IMR-90 (cell line): ENCODE data around the gene UQCC5. TPM values are rescaled to one million over a fixed set of nuclear protein-coding genes. Genes with fewer than 3 reads are reported as not detected.

Experiments
- ATAC-seq: fragments of 200-7000 bp; cut with Tn5 transposase; 2 replicates; pipeline ENCODE4 v1.9.1; 2020; ENCODE audit warnings: low read depth, mild to moderate bottlenecking, moderate library complexity
- BruUV-seq: library from RNA; stranded (reverse); fragments of 400-500 nt; replicated peaks from 2 replicates; lab custom pipeline; 2021; lab: Mats Ljungman, UMichigan
- CTCF ChIA-PET: fragments of 300-600 bp; formaldehyde crosslinking; extraction: SDS; loops from one replicate; lab custom pipeline; 2021; ENCODE audit warnings: antibody characterized with exemption; lab: Yijun Ruan, JAX
- POLR2A ChIA-PET: fragments of 300-600 bp; sonication (Branson Sonifier 250); formaldehyde crosslinking; loops from one replicate; lab custom pipeline; 2022; ENCODE audit warnings: antibody characterized with exemption; ENCODE audit not compliant: unreplicated experiment; lab: Charles Lee
- DNase-seq: peaks from one replicate; pipeline ENCODE4 v3.0.0; 2013
- H2AFZ ChIP-seq: replicated peaks from 2 replicates; pipeline ENCODE3; 2013; ENCODE audit warnings: low read length, mild to moderate bottlenecking; ENCODE audit not compliant: poor library complexity
- H2AK5ac ChIP-seq: 2 replicates; pipeline ENCODE4 v1.6.1; 2013; ENCODE audit warnings: low read depth, low read length, inconsistent platforms
- H2AK9ac ChIP-seq: replicated peaks from 2 replicates; pipeline ENCODE3; 2013; ENCODE audit warnings: mild to moderate bottlenecking, low read depth, low read length, moderate library complexity; ENCODE audit not compliant: poor library complexity
- H2BK120ac ChIP-seq: 2 replicates; pipeline ENCODE4 v1.6.1; 2013; ENCODE audit warnings: low read depth, low read length, inconsistent platforms
- H2BK15ac ChIP-seq: 3 replicates; pipeline ENCODE4 v1.6.1; 2013; ENCODE audit warnings: low read depth, low read length, inconsistent platforms
- H2BK20ac ChIP-seq: 2 replicates; pipeline ENCODE4 v1.6.1; 2013; ENCODE audit warnings: low read depth, mild to moderate bottlenecking, inconsistent platforms, low read length, moderate library complexity
- H2BK5ac ChIP-seq: 2 replicates; pipeline ENCODE4 v1.6.1; 2013; ENCODE audit warnings: mild to moderate bottlenecking, low read depth, low read length, inconsistent platforms; ENCODE audit not compliant: poor library complexity, severe bottlenecking
- H3K14ac ChIP-seq: replicated peaks from 2 replicates; pipeline ENCODE4 v1.6.1; 2013; ENCODE audit warnings: low read depth, low read length, inconsistent platforms
- H3K18ac ChIP-seq: 2 replicates; pipeline ENCODE4 v1.6.1; 2013; ENCODE audit warnings: low read depth, low read length, control low read depth
- H3K23ac ChIP-seq: 2 replicates; pipeline ENCODE4 v1.6.1; 2013; ENCODE audit warnings: low read depth, low read length, inconsistent platforms
- H3K27ac ChIP-seq: 2 replicates; pipeline ENCODE4 v1.5.1; 2013; ENCODE audit warnings: mild to moderate bottlenecking, control low read depth, low read length; ENCODE audit not compliant: insufficient read depth
- H3K27me3 ChIP-seq: 2 replicates; pipeline ENCODE4 v1.6.1; 2013; ENCODE audit warnings: low read length; ENCODE audit not compliant: control insufficient read depth, insufficient read depth
- H3K36me3 ChIP-seq: 2 replicates; pipeline ENCODE4 v1.6.1; 2013; ENCODE audit warnings: low read length, mixed read lengths; ENCODE audit not compliant: control insufficient read depth, insufficient read depth
- H3K4ac ChIP-seq: 2 replicates; pipeline ENCODE4 v1.6.1; 2013; ENCODE audit warnings: low read depth, low read length, inconsistent platforms
- H3K4me1 ChIP-seq: 2 replicates; pipeline ENCODE4 v1.6.1; 2013; ENCODE audit warnings: low read length, mixed read lengths; ENCODE audit not compliant: control insufficient read depth, insufficient read depth
- H3K4me2 ChIP-seq: 2 replicates; pipeline ENCODE4 v1.6.1; 2013; ENCODE audit warnings: low read depth, mild to moderate bottlenecking, control low read depth, low read length, moderate library complexity
- H3K4me3 ChIP-seq: 2 replicates; pipeline ENCODE4 v1.5.1; 2013; ENCODE audit warnings: low read depth, mild to moderate bottlenecking, control low read depth, low read length, moderate library complexity; ENCODE audit not compliant: insufficient read depth
- H3K56ac ChIP-seq: 2 replicates; pipeline ENCODE4 v1.6.1; 2013; ENCODE audit warnings: low read length, inconsistent platforms; ENCODE audit not compliant: insufficient read depth; ENCODE audit errors: extremely low read depth
- H3K79me1 ChIP-seq, 2 experiments: 2 replicates each; pipeline ENCODE4 v1.6.1; 2013; ENCODE audit warnings: low read length in 2 of 2, inconsistent platforms in 1 of 2, low read depth in 1 of 2
- H3K9ac ChIP-seq: 2 replicates; pipeline ENCODE4 v1.6.1; 2013; ENCODE audit warnings: low read depth, low read length, control low read depth
- H3K9me1 ChIP-seq: 2 replicates; pipeline ENCODE4 v1.6.1; 2013; ENCODE audit warnings: low read length, inconsistent platforms; ENCODE audit not compliant: insufficient read depth
- H3K9me3 ChIP-seq: 2 replicates; pipeline ENCODE4 v1.6.1; 2013; ENCODE audit warnings: low read length; ENCODE audit not compliant: control insufficient read depth, insufficient read depth
- H4K20me1 ChIP-seq: 2 replicates; pipeline ENCODE4 v1.6.1; 2013; ENCODE audit warnings: low read length, inconsistent platforms; ENCODE audit not compliant: insufficient read depth
- H4K5ac ChIP-seq: 2 replicates; pipeline ENCODE4 v1.6.1; 2013; ENCODE audit warnings: mild to moderate bottlenecking, low read depth, low read length, control low read depth
- H4K8ac ChIP-seq, 2 experiments: 2 replicates each; pipeline ENCODE4 v1.6.1; 2013; ENCODE audit warnings: low read depth in 2 of 2, low read length in 2 of 2, control low read depth in 1 of 2, inconsistent platforms in 1 of 2
- H4K91ac ChIP-seq: 2 replicates; pipeline ENCODE4 v1.6.1; 2013; ENCODE audit warnings: low read depth, low read length, inconsistent platforms; ENCODE audit not compliant: insufficient read depth
- CEBPB ChIP-seq: IDR thresholded peaks from 2 replicates; pipeline ENCODE4 v1.6.1; 2012; ENCODE audit warnings: low read depth, low read length, improper control_type of control experiment
- RAD21 ChIP-seq: IDR thresholded peaks from 2 replicates; pipeline ENCODE4 v1.6.1; 2012; ENCODE audit warnings: low read length, improper control_type of control experiment
- WGBS, 2 experiments: methylation state at CpG; one replicate each; pipeline versions ENCODE4 v1.1.5 to v1.1.7; 2013; ENCODE audit warnings: missing lambda C conversion rate in 2 of 2; ENCODE audit not compliant: insufficient read length in 1 of 2; ENCODE audit errors: extremely low coverage in 2 of 2; 5-methylcytosine and 5-hydroxymethylcytosine counted together
- dilution Hi-C: fragments of 300-500 bp; cut with HindIII; formaldehyde crosslinking; loops from one replicate; pipeline ENCODE4 v1.14.3; 2018; ENCODE audit warnings: low sequenced_read_pairs; ENCODE audit not compliant: unreplicated experiment
- in situ Hi-C: fragments of 300-500 bp; cut with MboI; formaldehyde crosslinking; loops from 3 replicates; pipeline ENCODE4 v1.14.3; 2019; ENCODE audit warnings: low sequenced_read_pairs, inconsistent platforms, mixed read lengths
- intact Hi-C: fragments of 100-400 bp; cut with micrococcal nuclease; formaldehyde crosslinking; loops from 2 replicates; pipeline ENCODE4 v1.10.0; 2022
- polyA plus RNA-seq, 3 experiments: library from polyadenylated mRNA; depleted of rRNA; stranded (reverse); fragments of >200 nt; gene quantifications; 2 replicates each; pipeline ENCODE4 v1.2.3, GENCODE V29; 2012; ENCODE audit warnings: low replicate concordance in 1 of 3
- total RNA-seq: library from RNA; depleted of rRNA; stranded (reverse); fragments of >200 nt; gene quantifications from 2 replicates; pipeline ENCODE4 v1.2.3, GENCODE V29; 2012

The UQCC5 gene
- total and polyA plus RNA-seq, 2 of the 4 experiments (the other 2 are of a cell fraction), result 1.1 to 16.9 TPM

DNA sequence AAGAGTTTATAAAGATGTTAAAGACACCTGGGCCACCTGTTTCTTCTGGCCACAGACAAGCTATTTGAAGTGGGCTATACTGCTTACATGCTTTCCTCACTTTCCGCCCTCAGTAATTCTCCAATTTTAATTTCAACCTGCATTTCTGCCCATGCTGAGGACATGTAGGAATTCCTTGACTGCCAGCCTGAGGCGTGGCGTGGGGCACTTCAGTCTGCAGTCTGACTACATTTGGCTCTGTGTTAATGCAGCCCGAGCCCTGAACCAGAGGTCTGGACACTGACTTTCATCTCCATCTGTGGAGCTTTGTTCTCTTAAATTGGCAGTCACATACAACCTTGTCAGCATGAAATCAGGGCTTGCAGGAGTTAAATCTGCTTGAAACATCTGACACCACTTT, 8.5 kb downstream of the UQCC5 start:
- no peak overlapping the region for H4K5ac ChIP-seq
- H2AK9ac ChIP-seq, result no peak overlapping the region
- H3K36me3 ChIP-seq, result peaks cover 19% of the 10 kb centered on the region
- ChIA-PET POLR2A (no interaction called here), CTCF (no interaction called here)
- no peak overlapping the region for H3K4me2 ChIP-seq
- H4K20me1 ChIP-seq, result peaks cover 3% of the 10 kb centered on the region
- H2BK20ac ChIP-seq, result no peak overlapping the region
- DNase-seq (no peak), ATAC-seq (no peak)
- H3K4ac ChIP-seq, result no peak overlapping the region
- H3K27ac ChIP-seq, result no peak overlapping the region
- no peak overlapping the region for H4K91ac ChIP-seq
- BruUV-seq, result no TSS peak
- peaks cover 14 to 45% of the 10 kb centered on the region in 2 experiments; a peak in 3 of 4 replicates for H3K79me1 ChIP-seq
- dilution Hi-C loops, result no loop called here
- H3K56ac ChIP-seq, result no peak overlapping the region
- H2AFZ ChIP-seq, result no peak overlapping the region
- H3K4me3 ChIP-seq, result no peak overlapping the region
- H2BK5ac ChIP-seq, result no peak overlapping the region
- H3K27me3 ChIP-seq, result no peaks in the 10 kb centered on the region
- H3K23ac ChIP-seq, result no peak overlapping the region
- no peak overlapping the region for H2BK120ac ChIP-seq
- H3K9me3 ChIP-seq, result no peaks in the 10 kb centered on the region
- no peak overlapping the region for H3K14ac ChIP-seq
- H3K9me1 ChIP-seq, result peaks cover 3% of the 10 kb centered on the region
- in situ Hi-C loops, result no loop called here
- 83% methylated on average over 3 of the region's 4 CpGs; no CpG with 5 or more reads in 1 of the 2 experiments for WGBS, 2 experiments
- H2BK15ac ChIP-seq, result no peak overlapping the region
- H3K9ac ChIP-seq, result no peak overlapping the region
- no peak overlapping the region for H4K8ac ChIP-seq
- no peak overlapping the region for H3K18ac ChIP-seq
- no peak overlapping the region for H2AK5ac ChIP-seq
- intact Hi-C loops, result no loop called here
- peaks cover 2% of the 10 kb centered on the region; the same call in 1 of the 2 replicates for H3K4me1 ChIP-seq
- TF ChIP-seq RAD21 (no peak), CEBPB (no peak)
